Astrocyte (in vitro differentiated cells and primary cell): ENCODE results near the gene NWD2.

Source experiments
- EZH2 ChIP-seq: IDR thresholded peaks from 2 replicates; pipeline ENCODE4 v1.6.1; 2012; ENCODE audit warnings: mild to moderate bottlenecking, low read length, inconsistent platforms; ENCODE audit not compliant: insufficient read depth
- TF ChIP-seq, protein P1 (sequence below): IDR thresholded peaks from 2 replicates; pipeline ENCODE4 v1.5.1; 2011; ENCODE audit warnings: low read depth, mild to moderate bottlenecking, inconsistent platforms, low read length, moderate library complexity; ENCODE audit not compliant: insufficient read depth

DNA sequence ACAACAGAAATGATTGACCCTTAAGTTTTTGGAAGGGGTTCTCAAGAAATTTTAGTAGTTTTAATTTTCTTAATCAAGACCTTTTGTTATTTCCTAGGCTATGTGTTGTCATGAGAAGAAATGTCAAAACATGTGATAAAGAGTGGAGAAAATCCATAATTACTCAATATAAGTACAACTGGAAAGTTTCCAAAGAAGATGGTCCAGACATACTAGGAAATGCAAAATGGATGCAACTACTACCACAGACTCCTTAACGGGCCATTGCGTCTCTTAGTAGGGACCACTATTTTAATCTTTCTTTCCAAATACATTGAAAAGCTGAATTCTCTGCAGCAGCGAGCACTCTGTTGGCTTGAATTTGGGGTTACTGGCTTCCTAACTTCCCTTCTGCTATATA lies 148.8 kb downstream of the NWD2 start:
- TF ChIP-seq, protein P1, sequence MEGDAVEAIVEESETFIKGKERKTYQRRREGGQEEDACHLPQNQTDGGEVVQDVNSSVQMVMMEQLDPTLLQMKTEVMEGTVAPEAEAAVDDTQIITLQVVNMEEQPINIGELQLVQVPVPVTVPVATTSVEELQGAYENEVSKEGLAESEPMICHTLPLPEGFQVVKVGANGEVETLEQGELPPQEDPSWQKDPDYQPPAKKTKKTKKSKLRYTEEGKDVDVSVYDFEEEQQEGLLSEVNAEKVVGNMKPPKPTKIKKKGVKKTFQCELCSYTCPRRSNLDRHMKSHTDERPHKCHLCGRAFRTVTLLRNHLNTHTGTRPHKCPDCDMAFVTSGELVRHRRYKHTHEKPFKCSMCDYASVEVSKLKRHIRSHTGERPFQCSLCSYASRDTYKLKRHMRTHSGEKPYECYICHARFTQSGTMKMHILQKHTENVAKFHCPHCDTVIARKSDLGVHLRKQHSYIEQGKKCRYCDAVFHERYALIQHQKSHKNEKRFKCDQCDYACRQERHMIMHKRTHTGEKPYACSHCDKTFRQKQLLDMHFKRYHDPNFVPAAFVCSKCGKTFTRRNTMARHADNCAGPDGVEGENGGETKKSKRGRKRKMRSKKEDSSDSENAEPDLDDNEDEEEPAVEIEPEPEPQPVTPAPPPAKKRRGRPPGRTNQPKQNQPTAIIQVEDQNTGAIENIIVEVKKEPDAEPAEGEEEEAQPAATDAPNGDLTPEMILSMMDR: no peak
- no peak for TF ChIP-seq EZH2
